ENCODE measurements around the gene HS1BP3. TPM values are rescaled to one million over a fixed set of nuclear protein-coding genes. Genes with fewer than 3 reads are reported as not detected.

HS1BP3 gene
- total RNA-seq, 4 donors from 2014 or later = 30.4 to 44.6 (median 36.8) TPM

DNA sequence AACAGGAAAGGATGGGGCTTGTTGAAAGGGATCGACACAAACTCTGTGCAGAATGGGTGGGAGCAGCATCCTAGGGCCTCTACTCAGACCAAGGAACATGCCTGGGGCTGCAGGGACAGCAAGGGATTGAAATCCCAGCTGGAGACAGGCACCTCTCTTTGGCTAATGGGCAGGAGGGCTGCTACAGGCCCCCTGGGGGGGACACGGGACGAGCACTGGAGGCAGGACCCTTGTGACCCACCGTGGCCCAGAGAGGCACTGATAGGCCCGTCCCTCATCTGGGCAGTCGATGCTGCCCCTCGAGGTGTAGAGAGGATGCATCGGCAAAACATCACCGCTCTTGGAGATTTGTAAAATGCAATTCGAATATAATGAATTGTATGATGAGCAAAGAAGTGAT is 5.1 kb downstream of the HS1BP3 start:
- no peak for TF ChIP-seq POLR2A (IDR thresholded peaks at IDR 0.05)
- TF ChIP-seq, protein P1, sequence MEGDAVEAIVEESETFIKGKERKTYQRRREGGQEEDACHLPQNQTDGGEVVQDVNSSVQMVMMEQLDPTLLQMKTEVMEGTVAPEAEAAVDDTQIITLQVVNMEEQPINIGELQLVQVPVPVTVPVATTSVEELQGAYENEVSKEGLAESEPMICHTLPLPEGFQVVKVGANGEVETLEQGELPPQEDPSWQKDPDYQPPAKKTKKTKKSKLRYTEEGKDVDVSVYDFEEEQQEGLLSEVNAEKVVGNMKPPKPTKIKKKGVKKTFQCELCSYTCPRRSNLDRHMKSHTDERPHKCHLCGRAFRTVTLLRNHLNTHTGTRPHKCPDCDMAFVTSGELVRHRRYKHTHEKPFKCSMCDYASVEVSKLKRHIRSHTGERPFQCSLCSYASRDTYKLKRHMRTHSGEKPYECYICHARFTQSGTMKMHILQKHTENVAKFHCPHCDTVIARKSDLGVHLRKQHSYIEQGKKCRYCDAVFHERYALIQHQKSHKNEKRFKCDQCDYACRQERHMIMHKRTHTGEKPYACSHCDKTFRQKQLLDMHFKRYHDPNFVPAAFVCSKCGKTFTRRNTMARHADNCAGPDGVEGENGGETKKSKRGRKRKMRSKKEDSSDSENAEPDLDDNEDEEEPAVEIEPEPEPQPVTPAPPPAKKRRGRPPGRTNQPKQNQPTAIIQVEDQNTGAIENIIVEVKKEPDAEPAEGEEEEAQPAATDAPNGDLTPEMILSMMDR (IDR thresholded peaks at IDR 0.05) = no peak
- intact Hi-C loops (cut with DNase I; ENCODE audit: low total_unique reads) = loop anchor here (5.0 to 10.0 kb wide), 2 partner anchors 201 to 248 kb away; partner anchors contain the start of gene RHOB
- WGBS, 2 donors = 87 to 94% methylated on average over 10 of the region's 10 CpGs
- DNase-seq (ENCODE audit: low spot score in 2 of 2) = no peak
- no peak overlapping the region for H3K4me3 ChIP-seq (ENCODE audit: low read depth, poor library complexity, severe bottlenecking)

GRCh38 chr2:20645301-20645701 is 5.6 kb downstream of the HS1BP3 start:
- WGBS, 2 donors = 91 to 94% methylated on average over 13 to 14 of the region's 14 CpGs
- intact Hi-C loops (cut with DNase I; ENCODE audit: low total_unique reads) = loop anchor here (5.0 to 10.0 kb wide), 2 partner anchors 200 to 248 kb away; partner anchors contain the start of gene RHOB
- TF ChIP-seq, protein P1 (IDR thresholded peaks at IDR 0.05) = no peak
- TF ChIP-seq POLR2A (IDR thresholded peaks at IDR 0.05) = no peak
- H3K4me3 ChIP-seq (ENCODE audit: low read depth, poor library complexity, severe bottlenecking) = no peak overlapping the region
- no peak for DNase-seq (ENCODE audit: low spot score in 2 of 2)

DNA sequence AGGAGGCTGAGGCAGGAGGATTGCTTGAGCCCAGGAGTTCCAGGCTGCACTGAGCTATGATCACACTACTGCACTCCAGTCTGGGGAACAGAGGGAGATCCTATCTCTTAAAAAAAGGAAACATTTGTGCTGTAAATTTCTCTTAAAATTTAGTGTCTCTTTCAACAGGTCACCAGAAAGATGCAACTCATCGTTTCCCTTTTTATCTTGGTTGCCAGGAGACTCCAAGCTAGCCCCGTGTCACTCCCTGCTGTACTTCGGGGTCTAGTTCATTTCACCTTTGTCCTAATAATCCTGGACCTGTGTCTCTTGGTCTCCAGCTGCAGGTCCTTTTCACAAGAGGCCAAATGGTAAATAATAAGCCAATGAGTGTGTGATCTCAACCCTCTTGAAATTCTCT is 7.1 kb downstream of the HS1BP3 start:
- WGBS, 2 donors = 65 to 69% methylated on average over 3 of the region's 3 CpGs
- no peak for TF ChIP-seq POLR2A (IDR thresholded peaks at IDR 0.05)
- TF ChIP-seq, protein P1 (IDR thresholded peaks at IDR 0.05) = no peak
- intact Hi-C loops (cut with DNase I; ENCODE audit: low total_unique reads) = loop anchor here (10.0 kb wide), 1 partner anchor 199 kb away; the partner anchor contains the start of gene RHOB
- DNase-seq (ENCODE audit: low spot score in 2 of 2) = no peak
- H3K4me3 ChIP-seq (ENCODE audit: low read depth, poor library complexity, severe bottlenecking) = no peak overlapping the region

GRCh38 chr2:20643060-20643459 is 7.8 kb downstream of the HS1BP3 start:
- H3K4me3 ChIP-seq (ENCODE audit: low read depth, poor library complexity, severe bottlenecking) = no peak overlapping the region
- DNase-seq (ENCODE audit: low spot score in 2 of 2) = no peak
- TF ChIP-seq, protein P1 (IDR thresholded peaks at IDR 0.05) = no peak
- TF ChIP-seq POLR2A (IDR thresholded peaks at IDR 0.05) = no peak
- WGBS, 2 donors = 81 to 83% methylated on average over 7 of the region's 7 CpGs
- intact Hi-C loops (cut with DNase I; ENCODE audit: low total_unique reads) = loop anchor here (10.0 kb wide), 1 partner anchor 198 kb away; the partner anchor contains the start of gene RHOB

DNA sequence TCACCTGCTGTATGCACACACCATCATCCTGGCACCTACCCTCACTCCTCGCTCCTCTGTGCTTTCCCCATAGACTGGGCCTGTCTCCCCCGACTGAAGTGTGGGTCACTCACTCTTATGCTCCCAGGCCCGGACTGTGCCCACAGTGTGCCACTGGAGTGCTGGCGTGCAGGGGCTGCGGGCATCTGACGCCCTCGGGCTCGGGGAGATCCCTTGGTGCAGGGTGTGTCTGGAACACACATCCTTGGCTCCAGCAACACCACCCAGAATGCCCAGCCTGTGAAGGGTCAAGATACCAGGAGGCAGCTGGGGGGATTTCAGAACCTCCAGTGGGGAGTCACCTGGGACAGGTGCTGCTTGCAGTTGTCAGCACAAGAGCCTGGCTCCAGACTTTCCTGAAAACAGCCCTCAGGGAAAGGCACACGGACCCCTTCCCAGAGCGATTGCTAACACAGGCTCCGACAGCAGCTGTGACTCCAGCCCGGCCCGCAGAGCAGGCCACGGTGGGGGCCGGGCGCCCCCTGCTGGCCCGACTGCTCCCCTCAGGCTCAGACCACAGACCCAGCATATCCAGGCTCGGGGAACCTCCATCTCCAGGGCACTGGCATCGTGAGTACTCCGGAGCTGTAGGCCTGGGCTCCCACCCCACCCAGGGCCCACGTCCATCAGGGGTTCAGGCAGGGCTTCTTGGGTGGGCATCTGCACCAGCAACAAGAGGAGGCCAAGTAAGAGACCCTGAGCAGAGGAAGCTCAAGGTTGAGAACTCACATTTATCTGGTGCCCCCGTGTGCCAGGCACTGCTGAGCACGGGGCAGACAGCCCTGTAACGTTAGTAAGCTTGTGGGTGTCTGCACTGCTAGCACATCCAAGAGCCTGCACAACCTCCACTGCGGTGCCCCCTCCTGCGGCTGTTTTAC is 8.6 kb downstream of the HS1BP3 start:
- peak; percentile 67 to 96 for DNase-seq (ENCODE audit: low spot score in 2 of 2)
- no peak for TF ChIP-seq POLR2A (IDR thresholded peaks at IDR 0.05)
- TF ChIP-seq, protein P1 (IDR thresholded peaks at IDR 0.05) = peak in 1 of 3 donors; percentile 72
- intact Hi-C loops (cut with DNase I; ENCODE audit: low total_unique reads) = loop anchor here (10.0 kb wide), 1 partner anchor 198 kb away; the partner anchor contains the start of gene RHOB
- H3K4me3 ChIP-seq (ENCODE audit: low read depth, poor library complexity, severe bottlenecking) = no peak overlapping the region
- 29 to 35% methylated on average over 26 of the region's 26 CpGs for WGBS, 2 donors

All from lower leg skin (tissue), 4 donors.